Thyroid gland (tissue), 4 donors: ENCODE data around the gene HTT-AS.

ENCODE experiments used
- CTCF ChIP-seq, 6 experiments: fragments of 200-600 bp in 3 of 6; fragments of 450-650 bp in 3 of 6; sonication (generic) in 3 of 6; IDR thresholded peaks; one replicate each; pipeline ENCODE4 v1.5.1; 2016 to 2019; ENCODE audit warnings: antibody characterized with exemption in 6 of 6, mild to moderate bottlenecking in 2 of 6, inconsistent platforms in 1 of 6, moderate library complexity in 1 of 6
- POLR2A ChIP-seq, 2 donors: fragments of 450-650 bp; IDR thresholded peaks; one replicate each; pipeline ENCODE4 v1.6.1; 2017; ENCODE audit warnings: antibody characterized with exemption in 2 of 2, mild to moderate bottlenecking in 2 of 2, moderate library complexity in 1 of 2

GRCh38 chr4:3041192-3042142, 32.9 kb downstream of the HTT-AS start:
- TF ChIP-seq CTCF (IDR thresholded peaks at IDR 0.05) (no peak), POLR2A (IDR thresholded peaks at IDR 0.05) (no peak)
